ENCODE data around the gene KIRREL3.

Gene KIRREL3

DNA sequence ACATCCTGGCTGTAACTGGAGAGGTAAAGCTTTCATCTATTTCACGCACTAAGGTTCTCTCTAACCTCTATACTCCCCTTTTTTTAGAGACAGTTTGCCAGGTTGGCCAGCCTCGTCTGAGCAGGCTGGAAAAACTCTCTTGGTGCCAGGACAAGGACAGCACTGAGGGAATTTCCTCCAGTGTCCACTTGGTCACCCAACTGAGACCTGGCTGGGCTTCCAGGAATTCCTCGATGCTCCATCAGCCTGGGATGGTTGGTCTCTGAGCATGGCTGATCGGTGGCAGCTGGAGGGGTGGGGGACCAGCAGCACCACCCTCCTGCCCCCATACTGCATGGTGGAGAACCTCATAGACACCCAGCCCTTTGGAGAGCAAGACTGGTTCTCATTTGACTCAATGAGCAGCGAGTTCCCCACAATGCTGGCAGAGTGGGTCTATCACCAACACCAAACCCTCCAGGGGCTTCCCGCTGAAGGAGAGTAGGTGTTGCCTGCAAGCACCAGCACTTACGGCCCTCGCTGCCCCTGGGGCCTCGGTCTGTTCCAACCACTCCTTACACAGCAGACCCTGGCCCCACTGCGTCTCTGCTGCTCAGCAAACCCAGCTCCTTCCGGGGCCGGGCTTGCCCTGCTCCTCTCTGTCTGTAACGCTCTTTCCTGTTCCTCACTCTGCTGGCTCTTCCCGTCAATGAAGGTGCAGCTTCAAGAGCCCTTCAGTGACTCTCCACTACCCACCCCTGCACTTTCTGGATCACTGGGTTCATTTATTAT lies 522.9 kb downstream of the KIRREL3 start:
- TF ChIP-seq, protein P1, sequence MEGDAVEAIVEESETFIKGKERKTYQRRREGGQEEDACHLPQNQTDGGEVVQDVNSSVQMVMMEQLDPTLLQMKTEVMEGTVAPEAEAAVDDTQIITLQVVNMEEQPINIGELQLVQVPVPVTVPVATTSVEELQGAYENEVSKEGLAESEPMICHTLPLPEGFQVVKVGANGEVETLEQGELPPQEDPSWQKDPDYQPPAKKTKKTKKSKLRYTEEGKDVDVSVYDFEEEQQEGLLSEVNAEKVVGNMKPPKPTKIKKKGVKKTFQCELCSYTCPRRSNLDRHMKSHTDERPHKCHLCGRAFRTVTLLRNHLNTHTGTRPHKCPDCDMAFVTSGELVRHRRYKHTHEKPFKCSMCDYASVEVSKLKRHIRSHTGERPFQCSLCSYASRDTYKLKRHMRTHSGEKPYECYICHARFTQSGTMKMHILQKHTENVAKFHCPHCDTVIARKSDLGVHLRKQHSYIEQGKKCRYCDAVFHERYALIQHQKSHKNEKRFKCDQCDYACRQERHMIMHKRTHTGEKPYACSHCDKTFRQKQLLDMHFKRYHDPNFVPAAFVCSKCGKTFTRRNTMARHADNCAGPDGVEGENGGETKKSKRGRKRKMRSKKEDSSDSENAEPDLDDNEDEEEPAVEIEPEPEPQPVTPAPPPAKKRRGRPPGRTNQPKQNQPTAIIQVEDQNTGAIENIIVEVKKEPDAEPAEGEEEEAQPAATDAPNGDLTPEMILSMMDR (IDR thresholded peaks at IDR 0.05; ENCODE audit: borderline replicate concordance, insufficient read depth, low read depth, low read length), result no peak
- H3K4me3 ChIP-seq (ENCODE audit: low read depth, low read length), result no peak overlapping the region

DNA sequence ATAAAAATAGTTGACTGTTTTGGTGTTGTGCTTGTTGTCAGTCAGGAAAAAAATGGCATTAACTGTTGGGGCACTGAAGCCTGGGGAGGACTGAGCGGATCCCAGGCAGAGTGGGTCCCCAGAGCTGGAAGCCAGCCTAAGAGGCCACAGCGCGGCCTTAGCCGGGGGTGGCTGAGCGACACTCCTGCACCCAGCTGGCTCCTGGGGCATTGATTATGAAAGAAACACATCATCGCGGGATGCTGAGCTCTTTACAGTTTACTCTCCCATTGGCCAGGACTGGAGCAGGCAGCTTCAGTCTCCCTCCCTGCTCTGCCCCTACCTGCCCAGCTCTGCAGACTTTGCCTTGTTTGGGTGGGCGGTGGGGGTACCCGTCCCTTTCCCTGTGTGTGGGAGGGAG lies 523.6 kb downstream of the KIRREL3 start:
- TF ChIP-seq, protein P1 (IDR thresholded peaks at IDR 0.05; ENCODE audit: borderline replicate concordance, insufficient read depth, low read depth, low read length), result no peak
- H3K4me3 ChIP-seq (ENCODE audit: low read depth, low read length), result no peak overlapping the region

DNA sequence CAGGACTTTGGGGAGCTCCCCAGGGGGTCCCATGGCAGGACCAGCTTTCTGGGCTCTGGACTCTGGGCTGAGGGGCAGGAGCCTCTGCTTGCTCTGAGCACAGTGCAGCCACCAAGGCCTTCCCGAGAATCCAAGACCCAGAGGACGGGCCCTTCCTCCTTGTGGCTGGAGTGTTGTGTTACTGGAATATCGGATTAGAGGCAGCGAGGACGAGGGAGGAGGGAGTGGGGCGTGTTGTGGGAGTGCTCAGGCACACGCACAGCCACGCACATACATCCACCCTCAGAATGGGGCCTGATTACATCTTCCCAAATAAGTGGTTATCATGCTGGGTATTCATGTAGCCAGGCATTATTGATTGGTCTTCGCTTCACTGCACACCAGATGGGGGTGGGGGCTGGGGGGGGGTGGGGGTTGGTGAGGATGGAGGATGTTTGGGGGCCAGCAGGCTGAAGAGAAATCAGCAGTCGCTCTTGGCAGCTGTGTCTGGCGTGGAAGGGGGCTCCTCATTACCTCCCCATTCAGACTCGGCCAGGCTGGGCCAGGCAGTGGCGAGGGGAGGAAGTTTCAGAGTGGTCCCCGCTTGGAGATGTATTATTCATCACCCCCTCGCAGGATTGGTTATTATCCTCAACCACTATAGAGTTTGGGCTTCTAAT lies 524.2 kb downstream of the KIRREL3 start:
- TF ChIP-seq, protein P1 (IDR thresholded peaks at IDR 0.05; ENCODE audit: borderline replicate concordance, insufficient read depth, low read depth, low read length), result no peak
- H3K4me3 ChIP-seq (ENCODE audit: low read depth, low read length), result no peak overlapping the region

DNA sequence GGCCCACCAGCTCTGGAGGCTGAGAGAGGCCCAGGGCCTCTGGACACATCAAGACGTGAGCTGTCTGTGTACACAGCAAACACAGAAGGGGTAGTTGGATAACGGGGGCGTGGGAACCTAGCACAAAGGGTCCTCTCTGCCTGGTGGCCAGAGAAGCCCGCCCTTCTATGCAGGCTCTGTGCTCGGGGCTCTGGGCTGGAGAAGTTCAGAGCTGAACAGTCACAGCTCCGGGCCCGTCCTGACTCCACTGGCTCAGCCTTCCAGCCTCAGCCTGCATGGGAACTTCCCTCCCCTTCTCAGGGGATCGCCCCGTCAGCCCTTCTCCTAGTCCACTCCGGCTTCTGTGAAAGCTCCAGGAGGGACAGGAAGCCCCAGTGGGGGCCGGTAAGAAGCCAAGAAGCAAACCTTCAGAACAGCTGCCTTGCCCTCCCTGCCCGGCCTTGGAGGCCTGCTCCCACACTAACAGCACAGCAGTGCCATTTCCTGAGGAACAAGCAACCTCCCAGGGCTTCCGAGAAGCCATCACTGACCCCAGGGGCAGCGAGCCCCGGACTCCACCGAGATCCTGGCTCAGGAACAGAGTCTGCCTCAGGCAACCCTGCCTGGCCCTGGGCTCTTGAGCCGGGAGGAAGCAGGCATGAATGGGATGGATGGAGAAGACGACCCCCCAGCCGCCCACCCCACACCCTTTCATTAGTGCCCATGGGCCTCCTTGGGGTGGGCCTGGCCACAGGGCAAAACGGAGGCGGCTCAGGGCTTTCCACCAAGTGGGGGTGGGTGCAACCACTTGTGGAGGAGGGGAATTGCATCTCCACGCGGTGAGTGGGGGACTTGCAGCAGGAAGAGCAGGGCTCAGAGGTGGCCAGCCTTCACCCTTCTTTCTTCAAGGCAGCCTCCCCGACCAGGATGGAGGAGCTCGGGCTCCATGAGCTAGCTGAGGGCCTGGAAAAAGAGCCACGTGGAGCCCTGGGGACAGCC lies 525.3 kb downstream of the KIRREL3 start:
- TF ChIP-seq, protein P1 (IDR thresholded peaks at IDR 0.05; ENCODE audit: borderline replicate concordance, insufficient read depth, low read depth, low read length), result no peak
- H3K4me3 ChIP-seq (ENCODE audit: low read depth, low read length), result no peak overlapping the region

DNA sequence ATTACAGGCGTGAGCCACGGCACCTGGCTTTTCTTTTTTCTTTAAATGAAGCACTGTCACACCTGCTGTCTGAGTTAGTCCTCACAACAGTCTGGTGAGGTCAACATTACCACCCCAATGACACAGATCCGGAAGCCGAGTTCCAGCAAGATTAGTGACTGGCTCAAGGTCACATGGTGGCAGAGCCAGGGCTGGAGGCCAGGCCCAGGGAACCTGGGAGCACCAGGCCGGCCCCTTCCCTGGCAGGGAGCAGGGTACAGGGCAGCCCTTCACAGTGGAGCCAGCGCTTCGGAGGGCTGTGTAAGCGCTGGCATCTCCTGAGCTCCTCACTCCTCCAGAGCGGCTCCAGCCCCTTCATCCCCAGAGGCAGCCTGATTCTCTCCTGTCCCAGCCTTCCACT lies 526.4 kb downstream of the KIRREL3 start:
- no peak overlapping the region for H3K4me3 ChIP-seq (ENCODE audit: low read depth, low read length)
- TF ChIP-seq, protein P1 (IDR thresholded peaks at IDR 0.05; ENCODE audit: borderline replicate concordance, insufficient read depth, low read depth, low read length), result no peak

DNA sequence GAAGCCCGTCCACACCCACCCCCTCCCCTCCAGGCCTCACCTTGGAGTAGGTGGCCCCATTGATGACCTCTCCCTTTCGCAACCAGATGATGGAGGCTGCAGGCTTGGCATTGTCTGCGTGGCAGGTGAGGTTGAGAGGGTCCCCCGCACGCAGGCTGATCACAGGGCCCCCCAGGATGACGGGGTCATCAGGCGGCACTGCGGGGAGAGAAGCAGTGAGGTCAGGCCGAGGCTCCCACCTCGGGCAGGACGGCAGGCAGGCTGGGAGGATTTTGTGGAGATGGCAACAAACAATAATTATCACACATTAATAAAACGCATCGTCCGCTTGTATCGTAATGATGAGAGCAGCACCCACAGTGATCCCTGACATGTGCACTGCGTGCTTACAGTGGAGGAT lies 527.3 kb downstream of the KIRREL3 start:
- TF ChIP-seq, protein P1 (IDR thresholded peaks at IDR 0.05; ENCODE audit: borderline replicate concordance, insufficient read depth, low read depth, low read length), result no peak

More for the DNA sequence above, 527.3 kb downstream of the KIRREL3 start:
- H3K4me3 ChIP-seq (ENCODE audit: low read depth, low read length), result no peak overlapping the region

Data from GM12875 (cell line).